GM18517 (cell line): ENCODE results near the gene NT5E.

Experiments used
- ATAC-seq: cut with Tn5 transposase; IDR thresholded peaks from one replicate; pipeline ENCODE4 v1.9.1; 2021; ENCODE audit warnings: mild to moderate bottlenecking, moderate library complexity; ENCODE audit not compliant: unreplicated experiment

The NT5E gene

GRCh38 chr6:85421181-85421580, 28.7 kb upstream of the NT5E start:
- no peak for ATAC-seq

GRCh38 chr6:85421972-85422371, 27.9 kb upstream of the NT5E start:
- ATAC-seq = no peak

- no peak for ATAC-seq
Observed at GRCh38 chr6:85422996-85423395, 26.9 kb upstream of the NT5E start.

- ATAC-seq = no peak
Observed at GRCh38 chr6:85424981-85425380, 24.9 kb upstream of the NT5E start.

GRCh38 chr6:85425997-85426396, 23.9 kb upstream of the NT5E start:
- no peak for ATAC-seq

- no peak for ATAC-seq
Observed at GRCh38 chr6:85428486-85428885, 21.4 kb upstream of the NT5E start.

- no peak for ATAC-seq
Observed at GRCh38 chr6:85429346-85429745, 20.5 kb upstream of the NT5E start.

GRCh38 chr6:85431271-85431670, 18.6 kb upstream of the NT5E start:
- no peak for ATAC-seq

GRCh38 chr6:85432554-85432953, 17.3 kb upstream of the NT5E start:
- ATAC-seq = no peak

GRCh38 chr6:85435851-85436250, 14.0 kb upstream of the NT5E start:
- ATAC-seq = no peak

- ATAC-seq = no peak
Observed at GRCh38 chr6:85436411-85436810, 13.5 kb upstream of the NT5E start.

- no peak for ATAC-seq
Observed at GRCh38 chr6:85436939-85437495, 12.9 kb upstream of the NT5E start.

- no peak for ATAC-seq
Observed at GRCh38 chr6:85443349-85444117, 6.3 kb upstream of the NT5E start.

GRCh38 chr6:85449388-85449817, 480 bp upstream of the NT5E start:
- ATAC-seq = peak; percentile 52

- no peak for ATAC-seq
Observed at GRCh38 chr6:85451565-85452306, 1.9 kb downstream of the NT5E start.

- no peak for ATAC-seq
Observed at GRCh38 chr6:85452441-85452881, 2.6 kb downstream of the NT5E start.

- ATAC-seq = no peak
Observed at GRCh38 chr6:85453052-85453451, 3.2 kb downstream of the NT5E start.

GRCh38 chr6:85453490-85453889, 3.6 kb downstream of the NT5E start:
- ATAC-seq = no peak

GRCh38 chr6:85455471-85456026, 5.7 kb downstream of the NT5E start:
- ATAC-seq = no peak

GRCh38 chr6:85456782-85457181, 6.9 kb downstream of the NT5E start:
- no peak for ATAC-seq

- ATAC-seq = no peak
Observed at GRCh38 chr6:85458184-85458583, 8.3 kb downstream of the NT5E start.

- no peak for ATAC-seq
Observed at GRCh38 chr6:85458782-85459181, 8.9 kb downstream of the NT5E start.
